IMR-90 (cell line): ENCODE measurements around the gene EPS8.

Experiments
- FOS ChIP-seq: fragments of 150-350 bp; IDR thresholded peaks from 2 replicates; pipeline ENCODE4 v1.6.1; 2016; ENCODE audit warnings: low read depth, low read length
- RAD21 ChIP-seq: IDR thresholded peaks from 2 replicates; pipeline ENCODE4 v1.6.1; 2012; ENCODE audit warnings: low read length, improper control_type of control experiment

DNA sequence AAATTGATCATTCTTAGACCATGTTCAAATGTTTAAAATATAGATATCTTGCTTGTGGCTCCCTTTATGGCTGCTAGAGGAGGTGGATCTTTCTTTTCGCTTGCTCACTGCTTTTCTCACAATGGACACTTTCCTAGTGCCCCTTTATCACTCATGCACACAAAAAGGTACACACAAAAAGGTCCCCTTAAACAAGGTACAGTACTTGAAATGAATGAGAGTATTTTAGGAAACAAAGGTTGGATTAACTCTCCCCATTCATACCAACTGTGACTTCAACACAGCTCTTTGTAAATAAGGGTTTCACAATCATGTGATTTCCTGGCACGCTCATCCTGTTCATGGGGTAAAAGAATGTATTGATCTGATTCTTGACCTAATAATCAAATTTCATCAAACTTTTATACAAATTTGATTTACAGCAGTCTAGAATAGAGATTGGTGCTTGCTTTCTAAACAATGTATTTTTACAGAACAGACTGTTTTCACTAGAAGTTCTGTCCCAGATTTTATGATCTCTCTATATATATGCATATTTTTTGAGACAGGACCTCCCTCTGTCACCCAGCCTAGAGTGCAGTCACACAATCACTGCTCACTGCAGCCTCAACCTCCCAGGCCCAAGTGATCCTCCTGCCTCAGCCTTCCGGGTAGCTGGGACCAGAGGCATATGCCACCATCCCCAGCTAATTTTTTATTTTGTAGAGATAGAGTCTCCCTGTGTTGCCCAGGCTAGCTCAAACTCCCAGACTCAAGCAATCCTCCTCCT, 34.4 kb upstream of the EPS8 start:
- no peak for TF ChIP-seq RAD21
- no peak for TF ChIP-seq FOS
